Spleen (tissue), 7 donors: Measurements from ENCODE around the gene FAM78B.

ENCODE experiments used
- CTCF ChIP-seq, 11 experiments: fragments of 200-600 bp in 7 of 11; fragments of 450-650 bp in 4 of 11; sonication (generic) in 4 of 11; IDR thresholded peaks in 8 of 11; conservative IDR thresholded peaks in 3 of 11; 1 replicate in 7 of 11; 2 replicates in 4 of 11; pipeline versions ENCODE4 v1.4.0 to v1.8.0; 2016 to 2021; ENCODE audit warnings: antibody characterized with exemption in 11 of 11, inconsistent platforms in 4 of 11, mild to moderate bottlenecking in 1 of 11
- POLR2AphosphoS5 ChIP-seq, 3 donors: sonication (generic); formaldehyde crosslinking; IDR thresholded peaks; one replicate each; pipeline ENCODE4 v1.5.1; 2017; ENCODE audit warnings: antibody characterized with exemption in 3 of 3
- donor health status: DM: no; HTN: no; CAD: no; lungs with moderate emphysema.
- donor health status: DM: no; HTN: no; CAD: no.
- donor health status: DM: no; HTN: no; CAD: no.

GRCh38 chr1:166029196-166029945 is 137.4 kb downstream of the FAM78B start:
- no peak for TF ChIP-seq CTCF (IDR thresholded peaks at IDR 0.05 in 8 of 11, conservative IDR thresholded peaks at IDR 0.05 in 3 of 11)
- TF ChIP-seq POLR2AphosphoS5 (IDR thresholded peaks at IDR 0.05), result no peak
